HepG2 (cell line): Measurements from ENCODE around the gene UQCC2. TPM values are rescaled to one million over a fixed set of nuclear protein-coding genes. Genes with fewer than 3 reads are reported as not detected.

Experiments
- HINFP ChIP-seq: sonication (generic); formaldehyde crosslinking; IDR thresholded peaks from 2 replicates; pipeline ENCODE4 v1.4.0; 2020; ENCODE audit warnings: low read depth, mild to moderate bottlenecking, missing genetic modification reagents
- MAFK ChIP-seq, 2 experiments: IDR thresholded peaks in 1 of 2; conservative IDR thresholded peaks in 1 of 2; 2 replicates each; pipeline ENCODE4 v1.6.1; 2011; ENCODE audit warnings: improper control_type of control experiment in 2 of 2, low read length in 2 of 2
- MIER3 ChIP-seq: IDR thresholded peaks from 2 replicates; pipeline ENCODE4 v1.6.1; 2016; ENCODE audit warnings: missing compliant biosample characterization, borderline replicate concordance
- MYNN ChIP-seq: sonication (generic); formaldehyde crosslinking; IDR thresholded peaks from 2 replicates; pipeline ENCODE4 v1.4.0; 2020; ENCODE audit warnings: mild to moderate bottlenecking, low read depth, missing genetic modification reagents
- NR2F2 ChIP-seq: IDR thresholded peaks from 2 replicates; pipeline ENCODE4 v1.6.1; 2012; ENCODE audit warnings: low read depth, inconsistent platforms, borderline replicate concordance
- SMARCE1 ChIP-seq: fragments of 450-650 bp; IDR thresholded peaks from 2 replicates; pipeline ENCODE4 v1.6.1; 2017; ENCODE audit warnings: borderline replicate concordance
- ZFAT ChIP-seq: sonication (generic); formaldehyde crosslinking; conservative IDR thresholded peaks from 2 replicates; pipeline ENCODE4 v1.8.1; 2023; ENCODE audit warnings: missing genetic modification reagents, inconsistent platforms
- ZNF33B ChIP-seq: sonication (generic); formaldehyde crosslinking; IDR thresholded peaks from 2 replicates; pipeline ENCODE4 v1.5.1; 2020; ENCODE audit warnings: mild to moderate bottlenecking, missing genetic modification reagents
- ZNF446 ChIP-seq: sonication (generic); formaldehyde crosslinking; IDR thresholded peaks from 2 replicates; pipeline ENCODE4 v1.5.0; 2020; ENCODE audit warnings: mild to moderate bottlenecking, missing genetic modification reagents
- ZNF607 ChIP-seq: sonication (generic); formaldehyde crosslinking; IDR thresholded peaks from 2 replicates; pipeline ENCODE4 v1.5.1; 2020; ENCODE audit warnings: missing genetic modification reagents, mild to moderate bottlenecking, borderline replicate concordance
- ZNF670 ChIP-seq: sonication (generic); formaldehyde crosslinking; IDR thresholded peaks from 2 replicates; pipeline ENCODE4 v1.8.0; 2022; ENCODE audit warnings: mild to moderate bottlenecking, missing genetic modification reagents, borderline replicate concordance
- ZSCAN9 ChIP-seq: IDR thresholded peaks from 2 replicates; pipeline ENCODE4 v1.6.1; 2016; ENCODE audit warnings: borderline replicate concordance
- polyA plus RNA-seq, 8 experiments: library from polyadenylated mRNA; depleted of rRNA in 3 of 8; stranded (reverse) in 7 of 8; unstranded in 1 of 8; fragments of >200 nt; fragmentation: Illumina TruSeq in 4 of 8; extraction: Trizol in 4 of 8; gene quantifications; 2 replicates each; pipeline versions ENCODE4 v1.2.1 to v1.2.3, GENCODE V29; 2011 to 2016; ENCODE audit warnings: low read depth in 4 of 8, missing spikeins in 1 of 8, mixed read lengths in 1 of 8; ENCODE audit not compliant: insufficient read depth in 1 of 8
- total RNA-seq, 5 experiments: library from RNA; depleted of rRNA; stranded (reverse); fragments of >200 nt; fragmentation: Illumina TruSeq; extraction: Trizol; gene quantifications; 2 replicates each; pipeline ENCODE4 v1.2.3, GENCODE V29; 2016; ENCODE audit warnings: low read depth in 1 of 5
- TF ChIP-seq, protein P1 (sequence below): IDR thresholded peaks from 2 replicates; pipeline ENCODE4 v1.6.1; 2016; ENCODE audit warnings: low read depth, missing genetic modification reagents, missing compliant biosample characterization
- TF ChIP-seq, protein P2 (sequence below): sonication (generic); formaldehyde crosslinking; IDR thresholded peaks from 2 replicates; pipeline ENCODE4 v1.4.0; 2020; ENCODE audit warnings: missing genetic modification reagents
- TF ChIP-seq, protein P3 (sequence below): IDR thresholded peaks from 2 replicates; pipeline ENCODE4 v1.6.1; 2016; ENCODE audit warnings: missing genetic modification reagents, missing compliant biosample characterization

Gene UQCC2
- total and polyA plus RNA-seq, 2 of the 13 experiments (the other 11 are each of a cell fraction or from before 2014, with no cell fraction given) = 82.4 to 238 TPM

DNA sequence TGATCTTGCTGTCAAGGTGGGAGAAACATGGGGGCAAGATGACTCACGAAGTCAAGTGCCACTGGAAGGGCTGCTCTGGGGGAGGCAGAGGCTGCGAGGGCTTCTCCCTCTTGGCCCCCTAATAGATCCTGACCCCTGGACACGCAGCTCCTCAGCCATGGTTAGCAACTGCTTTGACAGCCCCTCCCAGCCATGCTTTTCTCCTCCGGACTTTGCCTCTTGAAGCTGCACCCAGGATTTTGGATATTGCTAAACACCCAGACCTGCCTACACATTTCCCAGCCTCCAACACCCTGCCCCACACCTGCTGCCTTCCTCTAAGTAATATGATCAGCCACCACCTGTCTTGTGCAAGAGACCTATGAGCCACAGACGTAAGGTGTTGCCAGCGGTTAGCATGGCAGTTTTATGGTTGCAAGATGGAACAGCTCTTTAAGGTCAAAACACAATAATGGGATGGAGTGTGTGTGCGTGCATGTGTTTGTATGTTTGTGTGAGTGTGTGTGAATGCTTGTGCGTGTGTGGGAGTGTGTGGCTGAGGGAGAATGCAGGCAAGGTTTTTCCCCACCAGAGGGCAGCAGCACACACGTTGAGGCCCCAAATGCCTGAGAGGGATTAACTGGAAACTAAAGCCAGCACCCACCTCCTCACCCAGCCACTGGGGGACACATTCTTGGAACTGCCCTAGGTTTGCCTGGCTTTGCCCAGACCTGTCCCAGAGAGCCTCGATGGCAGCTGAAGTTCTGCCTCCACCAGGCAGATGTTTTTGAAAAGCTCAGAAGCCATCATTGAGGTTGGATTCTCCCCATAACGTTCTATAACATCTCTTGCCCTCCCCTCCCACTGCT lies 32.7 kb upstream of the UQCC2 start (continued):
- TF ChIP-seq, protein P1, sequence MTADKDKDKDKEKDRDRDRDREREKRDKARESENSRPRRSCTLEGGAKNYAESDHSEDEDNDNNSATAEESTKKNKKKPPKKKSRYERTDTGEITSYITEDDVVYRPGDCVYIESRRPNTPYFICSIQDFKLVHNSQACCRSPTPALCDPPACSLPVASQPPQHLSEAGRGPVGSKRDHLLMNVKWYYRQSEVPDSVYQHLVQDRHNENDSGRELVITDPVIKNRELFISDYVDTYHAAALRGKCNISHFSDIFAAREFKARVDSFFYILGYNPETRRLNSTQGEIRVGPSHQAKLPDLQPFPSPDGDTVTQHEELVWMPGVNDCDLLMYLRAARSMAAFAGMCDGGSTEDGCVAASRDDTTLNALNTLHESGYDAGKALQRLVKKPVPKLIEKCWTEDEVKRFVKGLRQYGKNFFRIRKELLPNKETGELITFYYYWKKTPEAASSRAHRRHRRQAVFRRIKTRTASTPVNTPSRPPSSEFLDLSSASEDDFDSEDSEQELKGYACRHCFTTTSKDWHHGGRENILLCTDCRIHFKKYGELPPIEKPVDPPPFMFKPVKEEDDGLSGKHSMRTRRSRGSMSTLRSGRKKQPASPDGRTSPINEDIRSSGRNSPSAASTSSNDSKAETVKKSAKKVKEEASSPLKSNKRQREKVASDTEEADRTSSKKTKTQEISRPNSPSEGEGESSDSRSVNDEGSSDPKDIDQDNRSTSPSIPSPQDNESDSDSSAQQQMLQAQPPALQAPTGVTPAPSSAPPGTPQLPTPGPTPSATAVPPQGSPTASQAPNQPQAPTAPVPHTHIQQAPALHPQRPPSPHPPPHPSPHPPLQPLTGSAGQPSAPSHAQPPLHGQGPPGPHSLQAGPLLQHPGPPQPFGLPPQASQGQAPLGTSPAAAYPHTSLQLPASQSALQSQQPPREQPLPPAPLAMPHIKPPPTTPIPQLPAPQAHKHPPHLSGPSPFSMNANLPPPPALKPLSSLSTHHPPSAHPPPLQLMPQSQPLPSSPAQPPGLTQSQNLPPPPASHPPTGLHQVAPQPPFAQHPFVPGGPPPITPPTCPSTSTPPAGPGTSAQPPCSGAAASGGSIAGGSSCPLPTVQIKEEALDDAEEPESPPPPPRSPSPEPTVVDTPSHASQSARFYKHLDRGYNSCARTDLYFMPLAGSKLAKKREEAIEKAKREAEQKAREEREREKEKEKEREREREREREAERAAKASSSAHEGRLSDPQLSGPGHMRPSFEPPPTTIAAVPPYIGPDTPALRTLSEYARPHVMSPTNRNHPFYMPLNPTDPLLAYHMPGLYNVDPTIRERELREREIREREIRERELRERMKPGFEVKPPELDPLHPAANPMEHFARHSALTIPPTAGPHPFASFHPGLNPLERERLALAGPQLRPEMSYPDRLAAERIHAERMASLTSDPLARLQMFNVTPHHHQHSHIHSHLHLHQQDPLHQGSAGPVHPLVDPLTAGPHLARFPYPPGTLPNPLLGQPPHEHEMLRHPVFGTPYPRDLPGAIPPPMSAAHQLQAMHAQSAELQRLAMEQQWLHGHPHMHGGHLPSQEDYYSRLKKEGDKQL (CRISPR knock-in tag) = 0 out of 2 replicates have a peak, but pooled peaks have one; percentile 31
- TF ChIP-seq MIER3 (CRISPR knock-in tag) = 0 out of 2 replicates have a peak, but pooled peaks have one; percentile 21
- TF ChIP-seq ZNF670 = no peak
- TF ChIP-seq ZNF607 (CRISPR knock-in tag) = 0 out of 2 replicates have a peak, but pooled peaks have one; percentile 31
- TF ChIP-seq SMARCE1 = no peak
- TF ChIP-seq, protein P2, sequence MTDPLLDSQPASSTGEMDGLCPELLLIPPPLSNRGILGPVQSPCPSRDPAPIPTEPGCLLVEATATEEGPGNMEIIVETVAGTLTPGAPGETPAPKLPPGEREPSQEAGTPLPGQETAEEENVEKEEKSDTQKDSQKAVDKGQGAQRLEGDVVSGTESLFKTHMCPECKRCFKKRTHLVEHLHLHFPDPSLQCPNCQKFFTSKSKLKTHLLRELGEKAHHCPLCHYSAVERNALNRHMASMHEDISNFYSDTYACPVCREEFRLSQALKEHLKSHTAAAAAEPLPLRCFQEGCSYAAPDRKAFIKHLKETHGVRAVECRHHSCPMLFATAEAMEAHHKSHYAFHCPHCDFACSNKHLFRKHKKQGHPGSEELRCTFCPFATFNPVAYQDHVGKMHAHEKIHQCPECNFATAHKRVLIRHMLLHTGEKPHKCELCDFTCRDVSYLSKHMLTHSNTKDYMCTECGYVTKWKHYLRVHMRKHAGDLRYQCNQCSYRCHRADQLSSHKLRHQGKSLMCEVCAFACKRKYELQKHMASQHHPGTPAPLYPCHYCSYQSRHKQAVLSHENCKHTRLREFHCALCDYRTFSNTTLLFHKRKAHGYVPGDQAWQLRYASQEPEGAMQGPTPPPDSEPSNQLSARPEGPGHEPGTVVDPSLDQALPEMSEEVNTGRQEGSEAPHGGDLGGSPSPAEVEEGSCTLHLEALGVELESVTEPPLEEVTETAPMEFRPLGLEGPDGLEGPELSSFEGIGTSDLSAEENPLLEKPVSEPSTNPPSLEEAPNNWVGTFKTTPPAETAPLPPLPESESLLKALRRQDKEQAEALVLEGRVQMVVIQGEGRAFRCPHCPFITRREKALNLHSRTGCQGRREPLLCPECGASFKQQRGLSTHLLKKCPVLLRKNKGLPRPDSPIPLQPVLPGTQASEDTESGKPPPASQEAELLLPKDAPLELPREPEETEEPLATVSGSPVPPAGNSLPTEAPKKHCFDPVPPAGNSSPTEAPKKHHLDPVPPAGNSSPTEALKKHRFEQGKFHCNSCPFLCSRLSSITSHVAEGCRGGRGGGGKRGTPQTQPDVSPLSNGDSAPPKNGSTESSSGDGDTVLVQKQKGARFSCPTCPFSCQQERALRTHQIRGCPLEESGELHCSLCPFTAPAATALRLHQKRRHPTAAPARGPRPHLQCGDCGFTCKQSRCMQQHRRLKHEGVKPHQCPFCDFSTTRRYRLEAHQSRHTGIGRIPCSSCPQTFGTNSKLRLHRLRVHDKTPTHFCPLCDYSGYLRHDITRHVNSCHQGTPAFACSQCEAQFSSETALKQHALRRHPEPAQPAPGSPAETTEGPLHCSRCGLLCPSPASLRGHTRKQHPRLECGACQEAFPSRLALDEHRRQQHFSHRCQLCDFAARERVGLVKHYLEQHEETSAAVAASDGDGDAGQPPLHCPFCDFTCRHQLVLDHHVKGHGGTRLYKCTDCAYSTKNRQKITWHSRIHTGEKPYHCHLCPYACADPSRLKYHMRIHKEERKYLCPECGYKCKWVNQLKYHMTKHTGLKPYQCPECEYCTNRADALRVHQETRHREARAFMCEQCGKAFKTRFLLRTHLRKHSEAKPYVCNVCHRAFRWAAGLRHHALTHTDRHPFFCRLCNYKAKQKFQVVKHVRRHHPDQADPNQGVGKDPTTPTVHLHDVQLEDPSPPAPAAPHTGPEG (CRISPR knock-in tag) = no peak
- TF ChIP-seq ZFAT (CRISPR knock-in tag) = no peak
- TF ChIP-seq, protein P3, sequence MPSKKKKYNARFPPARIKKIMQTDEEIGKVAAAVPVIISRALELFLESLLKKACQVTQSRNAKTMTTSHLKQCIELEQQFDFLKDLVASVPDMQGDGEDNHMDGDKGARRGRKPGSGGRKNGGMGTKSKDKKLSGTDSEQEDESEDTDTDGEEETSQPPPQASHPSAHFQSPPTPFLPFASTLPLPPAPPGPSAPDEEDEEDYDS (CRISPR knock-in tag) = 0 out of 2 replicates have a peak, but pooled peaks have one; percentile 40
- TF ChIP-seq ZNF33B (CRISPR knock-in tag) = 0 out of 2 replicates have a peak, but pooled peaks have one; percentile 66
- TF ChIP-seq MYNN (CRISPR knock-in tag) = 0 out of 2 replicates have a peak, but pooled peaks have one; percentile 74
- no peak for TF ChIP-seq NR2F2
- TF ChIP-seq ZSCAN9 (CRISPR knock-in tag) = no peak
- no peak for TF ChIP-seq MAFK (conservative IDR thresholded peaks at IDR 0.05 in 1 of 2, IDR thresholded peaks at IDR 0.05 in 1 of 2; ENCODE audit: low read length in 2 of 2)
- no peak for TF ChIP-seq HINFP (CRISPR knock-in tag)
- no peak for TF ChIP-seq ZNF446 (CRISPR knock-in tag)
